SJCRH30 (cell line): ENCODE measurements around the gene ZER1. TPM values are rescaled to one million over a fixed set of nuclear protein-coding genes. Genes with fewer than 3 reads are reported as not detected.

Experiments
- DNase-seq, 2 experiments: peaks; one replicate each; pipeline ENCODE4 v3.0.0-alpha.2; 2015 to 2020
- H3K27ac ChIP-seq: fragments of 250-450 bp; sonication (Bioruptor Pico); 2 replicates; pipeline ENCODE4 v1.5.1; 2020; ENCODE audit warnings: mild to moderate bottlenecking, moderate library complexity
- H3K27me3 ChIP-seq: fragments of 250-450 bp; sonication (Bioruptor Pico); 2 replicates; pipeline ENCODE4 v1.5.1; 2020; ENCODE audit warnings: mild to moderate bottlenecking, moderate library complexity
- H3K36me3 ChIP-seq: fragments of 250-450 bp; sonication (Bioruptor Pico); 2 replicates; pipeline ENCODE4 v1.5.1; 2020; ENCODE audit warnings: mild to moderate bottlenecking, moderate library complexity
- H3K4me1 ChIP-seq: fragments of 250-450 bp; sonication (Bioruptor Pico); 2 replicates; pipeline ENCODE4 v1.5.1; 2020; ENCODE audit warnings: mild to moderate bottlenecking, moderate library complexity
- H3K4me3 ChIP-seq: fragments of 250-450 bp; sonication (Bioruptor Pico); 2 replicates; pipeline ENCODE4 v1.5.1; 2020; ENCODE audit warnings: mild to moderate bottlenecking, moderate library complexity
- H3K9me3 ChIP-seq: fragments of 250-450 bp; sonication (Bioruptor Pico); replicated peaks from 2 replicates; pipeline ENCODE4 v1.5.1; 2020; ENCODE audit warnings: mild to moderate bottlenecking, moderate library complexity
- total RNA-seq: library from RNA; depleted of rRNA; stranded (reverse); fragments of >200 nt; shearing (Covaris generic); gene quantifications from 2 replicates; pipeline ENCODE4 v1.2.3, GENCODE V29; 2014; rRNA removed

The ZER1 gene
- total RNA-seq, 1 experiment from 2014 or later, result 19.9 TPM

DNA sequence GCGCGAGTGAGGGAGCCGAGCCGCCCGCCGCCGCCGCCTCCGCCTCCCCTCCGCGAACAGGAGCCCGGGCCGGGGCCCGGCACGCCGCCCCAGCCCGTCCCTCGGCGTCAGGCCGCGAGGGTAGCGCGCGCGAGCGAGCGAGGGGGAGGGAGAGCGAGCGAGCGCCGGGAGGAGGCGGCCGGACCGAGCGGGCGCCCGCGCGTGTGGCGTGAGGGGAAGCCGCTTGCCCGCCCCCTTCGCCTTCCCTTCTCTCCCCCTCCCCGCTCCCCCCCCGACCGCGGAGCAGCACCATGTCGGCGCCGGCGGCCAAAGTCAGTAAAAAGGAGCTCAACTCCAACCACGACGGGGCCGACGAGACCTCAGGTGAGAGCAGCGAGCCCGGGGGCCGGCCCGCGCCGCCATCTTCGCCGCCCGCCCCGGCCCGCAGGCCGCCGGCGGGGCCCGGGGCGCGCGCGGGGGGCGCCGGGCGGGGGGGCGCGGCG, 82.4 kb downstream of the ZER1 start:
- Histone ChIP-seq H3K27ac (peak overlapping the region; percentile 52; the same call in 1 of the 2 replicates), H3K4me3 (peak overlapping the region; percentile 66), H3K27me3 (no peaks in the 10 kb centered on the region), H3K9me3 (no peaks in the 10 kb centered on the region), H3K36me3 (peaks cover 41% of the 10 kb centered on the region), H3K4me1 (no peaks in the 10 kb centered on the region; the same call in 1 of the 2 replicates)
- peak in 1 of 2 experiments; percentile 61 for DNase-seq

DNA sequence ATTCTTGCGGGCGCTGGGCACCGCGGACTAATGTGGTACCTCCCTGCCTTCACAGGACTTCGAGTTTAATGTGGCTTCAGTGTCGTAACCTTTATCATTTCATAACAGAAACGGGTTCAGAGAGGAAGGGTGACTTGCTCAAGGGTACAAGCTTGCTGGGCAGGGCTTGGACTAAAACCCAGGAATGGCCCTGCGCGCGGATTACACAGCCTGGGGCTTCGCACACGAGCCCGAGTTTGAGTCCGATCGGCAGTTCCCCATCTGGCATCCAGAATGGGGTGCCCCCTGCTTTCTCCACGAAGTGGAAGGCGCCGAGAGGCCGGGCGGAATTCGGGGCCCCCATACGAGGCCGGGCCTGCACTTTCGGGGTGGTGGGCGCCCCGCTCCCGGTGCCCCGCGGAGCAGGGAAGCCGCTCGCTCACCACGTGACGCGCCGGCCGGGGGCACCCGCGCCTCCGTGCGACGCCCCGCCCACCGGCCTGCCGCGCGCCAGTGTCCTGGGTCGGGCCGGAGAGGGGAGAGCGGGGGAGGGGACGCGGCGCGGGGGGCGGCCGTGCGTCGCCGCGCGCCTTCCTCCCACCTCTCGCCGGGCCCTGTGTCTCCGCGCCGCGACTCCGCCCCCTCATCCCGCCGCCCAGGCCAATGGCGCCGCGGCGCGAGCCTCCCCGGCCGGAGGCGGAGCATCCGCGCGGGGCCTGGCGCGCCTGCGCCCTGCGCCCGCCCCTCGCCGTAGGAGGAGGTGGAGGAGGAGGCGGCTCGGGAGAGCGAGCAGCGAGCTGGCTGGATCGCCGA, 83.0 kb downstream of the ZER1 start, which contains the start of gene SET:
TSS of gene SET (plus strand) at position 722 of the 792 bp plus-strand sequence. CDS start 361 bp downstream, outside the sequence.
- DNase-seq, result peak; percentile 97 to 98
- H3K27me3 ChIP-seq, result no peaks in the 10 kb centered on the region
- peak within 1 kb of the TSS; percentile 93 for H3K4me3 ChIP-seq
- H3K4me1 ChIP-seq, result no peaks in the 10 kb centered on the region; the same call in 1 of the 2 replicates
- no peaks in the 10 kb centered on the region for H3K9me3 ChIP-seq
- peak within 1 kb of the TSS; percentile 67 for H3K27ac ChIP-seq
- peaks cover 35% of the 10 kb centered on the region for H3K36me3 ChIP-seq

DNA sequence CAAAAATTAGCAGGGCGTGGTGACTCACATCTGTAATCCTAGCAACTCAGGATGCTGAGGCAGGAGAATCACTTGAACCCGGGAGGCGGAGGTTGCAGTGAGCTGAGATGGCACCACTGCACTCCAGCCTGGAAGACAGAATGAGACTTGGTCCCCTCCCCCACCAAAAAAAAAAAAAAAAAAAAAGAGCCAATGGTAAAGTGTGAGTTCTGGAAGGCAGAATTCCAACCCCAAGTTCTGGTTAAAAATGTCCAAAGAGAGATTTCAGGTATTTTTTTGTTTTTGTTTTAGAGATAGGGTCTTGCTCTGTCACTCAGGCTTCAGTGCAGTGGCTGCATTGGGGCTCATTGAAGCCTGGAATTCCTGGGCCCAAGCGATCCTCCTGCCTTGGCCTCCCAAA, 84.3 kb downstream of the ZER1 start:
- DNase-seq, result no peak
- H3K4me3 ChIP-seq, result no peak overlapping the region
- H3K9me3 ChIP-seq, result no peaks in the 10 kb centered on the region
- H3K27me3 ChIP-seq, result no peaks in the 10 kb centered on the region
- H3K36me3 ChIP-seq, result peaks cover 22% of the 10 kb centered on the region
- H3K4me1 ChIP-seq, result no peaks in the 10 kb centered on the region; the same call in 1 of the 2 replicates
- no peak overlapping the region for H3K27ac ChIP-seq

DNA sequence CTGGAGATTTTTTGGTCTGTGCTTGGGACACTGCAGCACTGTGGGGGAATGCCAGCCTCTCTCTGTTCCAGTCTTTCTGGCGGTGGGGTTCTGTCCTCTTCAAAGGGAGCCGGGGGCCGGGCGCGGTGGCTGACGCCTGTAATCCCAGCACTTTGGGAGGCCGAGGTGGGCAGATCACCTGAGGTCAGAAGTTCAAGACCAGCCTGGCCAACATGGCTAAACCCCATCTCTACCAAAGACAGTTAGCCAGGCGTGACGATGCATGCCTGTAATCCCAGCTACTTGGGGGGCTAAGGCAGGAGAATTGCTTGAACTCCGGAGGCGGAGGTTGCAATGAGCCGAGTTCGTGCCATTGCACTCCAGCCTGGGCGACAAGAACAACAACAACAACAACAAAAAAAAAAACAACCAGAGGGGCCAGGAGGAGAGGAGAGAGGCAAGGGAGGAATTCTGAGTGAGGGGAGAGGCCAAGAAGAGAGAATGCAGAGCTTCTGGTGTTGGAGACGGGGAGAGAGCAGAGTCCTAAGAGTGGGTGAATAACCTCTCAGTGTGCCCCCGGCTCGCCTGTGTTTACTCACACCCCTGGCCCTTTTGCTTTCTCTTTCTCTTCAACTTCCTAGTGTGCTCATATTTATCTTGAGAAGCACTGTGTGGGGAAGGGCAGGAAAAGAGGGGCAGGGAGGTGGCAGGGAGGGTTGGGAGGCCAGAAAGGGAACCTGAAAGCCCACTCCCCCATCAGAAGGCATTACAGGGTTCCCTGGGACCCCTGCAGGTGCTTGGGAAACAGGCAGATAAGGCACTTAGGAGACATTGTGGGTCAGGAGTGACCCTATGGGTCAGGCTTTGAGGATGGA, 85.9 kb downstream of the ZER1 start:
- no peaks in the 10 kb centered on the region for H3K27me3 ChIP-seq
- H3K36me3 ChIP-seq, result peaks cover 8% of the 10 kb centered on the region
- no peaks in the 10 kb centered on the region for H3K9me3 ChIP-seq
- DNase-seq, result no peak
- no peak overlapping the region for H3K27ac ChIP-seq
- peaks cover 4% of the 10 kb centered on the region; the same call in 1 of the 2 replicates for H3K4me1 ChIP-seq
- no peak overlapping the region for H3K4me3 ChIP-seq

DNA sequence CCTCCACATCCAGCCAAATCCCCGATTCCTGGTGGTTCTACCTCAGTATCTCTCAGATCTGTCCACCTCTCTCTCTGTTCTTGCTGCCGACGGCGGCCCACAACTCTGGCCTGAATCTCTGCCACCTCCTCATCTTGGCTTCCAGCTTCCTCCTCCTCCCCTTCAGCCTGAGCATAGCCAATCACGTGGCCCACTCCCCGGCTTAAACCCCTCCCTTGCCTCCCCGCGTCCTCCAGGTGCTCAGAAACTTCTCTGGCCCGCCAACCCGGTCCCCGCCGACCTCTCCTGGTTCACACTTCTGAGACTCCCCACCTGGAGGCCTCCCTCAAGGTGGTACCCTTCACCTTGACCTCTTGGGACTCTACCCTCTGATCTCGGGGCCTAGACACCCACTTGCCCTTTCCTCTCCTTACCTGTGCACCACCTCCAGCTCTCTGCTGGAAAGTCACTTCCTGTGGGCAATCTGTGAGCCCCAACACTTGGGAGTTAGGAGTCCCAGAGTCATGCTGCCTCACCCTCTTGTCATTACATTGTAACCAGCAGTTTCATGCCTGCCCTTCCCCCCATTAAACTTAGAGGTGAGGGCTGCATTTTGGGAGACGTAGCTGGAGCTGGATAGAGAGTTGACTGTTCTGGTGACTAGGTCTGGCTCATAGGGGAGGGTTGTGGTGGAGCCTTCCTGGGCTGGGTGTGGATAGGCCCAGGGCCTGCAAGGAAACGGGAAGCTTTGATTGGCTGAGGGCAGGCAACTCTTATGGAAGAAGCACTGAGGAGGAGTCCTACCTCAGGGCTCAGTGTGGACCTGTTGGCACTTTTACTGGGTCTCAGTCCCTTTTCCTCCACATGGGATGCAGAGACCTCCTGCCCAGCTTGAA, 87.2 kb downstream of the ZER1 start:
- peak overlapping the region; percentile 47; the same call in 1 of the 2 replicates for H3K27ac ChIP-seq
- no peaks in the 10 kb centered on the region for H3K36me3 ChIP-seq
- no peaks in the 10 kb centered on the region for H3K27me3 ChIP-seq
- DNase-seq, result peak; percentile 63 to 74
- no peaks in the 10 kb centered on the region for H3K9me3 ChIP-seq
- peak overlapping the region; percentile 67 for H3K4me3 ChIP-seq
- peaks cover 4% of the 10 kb centered on the region; the same call in 1 of the 2 replicates for H3K4me1 ChIP-seq

DNA sequence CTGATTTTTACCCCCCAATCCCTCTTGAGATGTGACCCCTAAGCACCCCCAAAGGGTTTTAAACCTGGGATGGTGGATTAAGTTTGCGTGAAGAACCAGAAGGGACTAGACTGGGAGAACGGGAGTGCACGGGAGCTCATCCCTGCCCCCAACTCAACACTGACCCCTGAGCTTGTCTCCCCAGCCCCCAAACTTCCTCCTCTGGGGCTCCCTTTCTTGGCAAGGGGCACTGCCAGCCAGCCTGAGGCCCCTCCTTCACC, 87.7 kb downstream of the ZER1 start:
- Histone ChIP-seq H3K4me1 (peaks cover 4% of the 10 kb centered on the region; the same call in 1 of the 2 replicates), H3K9me3 (no peaks in the 10 kb centered on the region), H3K27ac (peak overlapping the region; percentile 47; the same call in 1 of the 2 replicates), H3K36me3 (no peaks in the 10 kb centered on the region), H3K4me3 (peak overlapping the region; percentile 67), H3K27me3 (no peaks in the 10 kb centered on the region)
- DNase-seq, result no peak

DNA sequence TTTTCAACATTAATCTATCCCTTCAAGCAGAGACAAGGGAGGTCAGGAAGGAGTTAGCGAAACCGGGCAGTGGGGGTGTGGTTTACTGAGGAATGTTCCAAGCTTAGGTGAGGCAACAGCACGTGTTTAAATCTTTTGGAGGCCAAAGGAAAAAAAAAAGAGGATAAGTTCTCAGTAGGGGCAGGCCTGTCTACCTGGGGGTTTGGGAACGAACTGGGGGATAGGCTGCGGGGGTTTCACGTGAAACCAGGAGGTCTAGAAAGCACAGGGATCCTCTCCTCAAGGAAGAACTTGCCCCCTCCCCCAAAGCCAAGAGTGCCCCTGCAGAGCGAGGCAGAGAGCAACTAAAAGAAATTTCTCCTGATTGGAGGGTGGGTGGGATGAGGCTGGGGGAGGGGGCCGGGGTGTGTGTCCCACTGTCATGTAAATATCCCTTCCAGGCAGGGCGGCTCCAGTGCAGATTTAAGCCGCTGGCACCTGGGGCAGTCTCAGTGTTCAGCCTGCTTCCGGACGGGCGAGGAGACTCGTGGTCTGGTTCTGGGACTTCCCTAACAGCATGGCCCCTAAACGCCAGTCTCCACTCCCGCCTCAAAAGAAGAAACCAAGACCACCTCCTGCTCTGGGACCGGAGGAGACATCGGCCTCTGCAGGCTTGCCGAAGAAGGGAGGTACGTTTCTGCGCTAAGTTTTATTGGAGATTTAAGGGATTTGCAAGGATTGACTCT, 88.2 kb downstream of the ZER1 start:
- H3K27ac ChIP-seq, result peak overlapping the region; percentile 47; the same call in 1 of the 2 replicates
- peak overlapping the region; percentile 67 for H3K4me3 ChIP-seq
- H3K36me3 ChIP-seq, result no peaks in the 10 kb centered on the region
- peaks cover 4% of the 10 kb centered on the region; the same call in 1 of the 2 replicates for H3K4me1 ChIP-seq
- DNase-seq, result peak; percentile 61 to 67
- H3K9me3 ChIP-seq, result no peaks in the 10 kb centered on the region
- H3K27me3 ChIP-seq, result no peaks in the 10 kb centered on the region

Other genes with a start within 250 kb of the ZER1 start
- 153 and 155 TPM in 2 replicates for gene SPTAN1, start 219.3 kb downstream of the ZER1 start, total RNA-seq
- gene DYNC2I2, start 115.1 kb downstream of the ZER1 start, total RNA-seq, result 58.3 and 61.5 TPM in 2 replicates
- gene SET, start 82.7 kb downstream of the ZER1 start, total RNA-seq, result 1,089 and 1,149 TPM in 2 replicates
- 15.8 and 20.2 TPM in 2 replicates for gene PKN3, start 69.4 kb downstream of the ZER1 start, total RNA-seq
- gene ZDHHC12, start 47.8 kb downstream of the ZER1 start, total RNA-seq, result 35.0 and 37.4 TPM in 2 replicates
- 21.0 and 21.3 TPM in 2 replicates for gene TBC1D13, start 15.3 kb upstream of the ZER1 start, total RNA-seq
- gene ENDOG, start 46.6 kb upstream of the ZER1 start, total RNA-seq, result 14.8 and 21.2 TPM in 2 replicates
- 38.3 and 38.5 TPM in 2 replicates for gene SPOUT1, start 57.9 kb upstream of the ZER1 start, total RNA-seq
- 8.4 and 9.4 TPM in 2 replicates for gene KYAT1, start 110.0 kb upstream of the ZER1 start, total RNA-seq
- gene LRRC8A, start 110.2 kb upstream of the ZER1 start, total RNA-seq, result 50.8 and 54.2 TPM in 2 replicates
- gene PHYHD1, start 149.1 kb upstream of the ZER1 start, total RNA-seq, result 20.7 and 23.2 TPM in 2 replicates
- gene DOLK, start 175.7 kb upstream of the ZER1 start, total RNA-seq, result 21.9 and 24.9 TPM in 2 replicates
- 132 and 136 TPM in 2 replicates for gene NUP188, start 175.8 kb upstream of the ZER1 start, total RNA-seq